DND-41 (cell line): Measurements from ENCODE around the gene ZNF581.

Experiments
- ATAC-seq: fragments of 200-7000 bp; cut with Tn5 transposase; 3 replicates; pipeline ENCODE4 v1.9.1; 2021; ENCODE audit warnings: low read depth; ENCODE audit not compliant: insufficient read depth
- DNase-seq: peaks from one replicate; pipeline ENCODE4 v3.0.0-alpha.2; 2020
- H2AFZ ChIP-seq: 2 replicates; pipeline ENCODE4 v1.6.0; 2012; ENCODE audit warnings: low read depth, low read length
- H3K27ac ChIP-seq: 2 replicates; pipeline ENCODE4 v1.5.1; 2012; ENCODE audit warnings: low read length, inconsistent platforms
- H3K27me3 ChIP-seq: fragments of 200-600 bp; sonication (generic); 2 replicates; pipeline ENCODE4 v1.6.0; 2012; ENCODE audit warnings: low read length, mild to moderate bottlenecking, inconsistent platforms; ENCODE audit not compliant: insufficient read depth, poor library complexity
- H3K36me3 ChIP-seq: 2 replicates; pipeline ENCODE4 v1.5.1; 2012; ENCODE audit warnings: low read length, inconsistent platforms; ENCODE audit not compliant: insufficient read depth
- H3K4me1 ChIP-seq: 2 replicates; pipeline ENCODE4 v1.5.1; 2012; ENCODE audit warnings: mild to moderate bottlenecking, low read length; ENCODE audit not compliant: insufficient read depth
- H3K4me2 ChIP-seq: 2 replicates; pipeline ENCODE4 v1.6.0; 2012; ENCODE audit warnings: mild to moderate bottlenecking, moderate library complexity, low read length, inconsistent platforms; ENCODE audit not compliant: insufficient read depth
- H3K4me3 ChIP-seq, 2 experiments: fragments of 200-600 bp in 1 of 2; shearing (Covaris generic) in 1 of 2; 2 replicates each; pipeline ENCODE4 v1.5.1; 2012 to 2016; ENCODE audit warnings: inconsistent platforms in 2 of 2, low read length in 2 of 2, mild to moderate bottlenecking in 2 of 2, low read depth in 1 of 2, moderate library complexity in 1 of 2
- H3K79me2 ChIP-seq: 2 replicates; pipeline ENCODE4 v1.6.0; 2012; ENCODE audit warnings: low read length, inconsistent platforms; ENCODE audit not compliant: insufficient read depth
- H3K9ac ChIP-seq: 2 replicates; pipeline ENCODE4 v1.6.0; 2012; ENCODE audit warnings: low read depth, mild to moderate bottlenecking, inconsistent platforms, low read length, moderate library complexity
- H3K9me3 ChIP-seq: 2 replicates; pipeline ENCODE4 v1.5.1; 2012; ENCODE audit warnings: low read length, moderate library complexity, mild to moderate bottlenecking, inconsistent platforms; ENCODE audit not compliant: insufficient read depth, severe bottlenecking
- H4K20me1 ChIP-seq: 2 replicates; pipeline ENCODE4 v1.6.0; 2012; ENCODE audit warnings: low read length; ENCODE audit not compliant: insufficient read depth
- EZH2 ChIP-seq: IDR thresholded peaks from 3 replicates; pipeline ENCODE4 v1.6.1; 2012; ENCODE audit warnings: borderline replicate concordance, low read depth, mild to moderate bottlenecking, moderate library complexity, low read length, inconsistent platforms; ENCODE audit not compliant: severe bottlenecking
- TF ChIP-seq, protein P1 (sequence below): IDR thresholded peaks from 2 replicates; pipeline ENCODE4 v1.5.1; 2012; ENCODE audit warnings: borderline replicate concordance, low read length, moderate library complexity, mild to moderate bottlenecking; ENCODE audit not compliant: poor library complexity, severe bottlenecking; ENCODE audit errors: extremely low read depth

The ZNF581 gene

DNA sequence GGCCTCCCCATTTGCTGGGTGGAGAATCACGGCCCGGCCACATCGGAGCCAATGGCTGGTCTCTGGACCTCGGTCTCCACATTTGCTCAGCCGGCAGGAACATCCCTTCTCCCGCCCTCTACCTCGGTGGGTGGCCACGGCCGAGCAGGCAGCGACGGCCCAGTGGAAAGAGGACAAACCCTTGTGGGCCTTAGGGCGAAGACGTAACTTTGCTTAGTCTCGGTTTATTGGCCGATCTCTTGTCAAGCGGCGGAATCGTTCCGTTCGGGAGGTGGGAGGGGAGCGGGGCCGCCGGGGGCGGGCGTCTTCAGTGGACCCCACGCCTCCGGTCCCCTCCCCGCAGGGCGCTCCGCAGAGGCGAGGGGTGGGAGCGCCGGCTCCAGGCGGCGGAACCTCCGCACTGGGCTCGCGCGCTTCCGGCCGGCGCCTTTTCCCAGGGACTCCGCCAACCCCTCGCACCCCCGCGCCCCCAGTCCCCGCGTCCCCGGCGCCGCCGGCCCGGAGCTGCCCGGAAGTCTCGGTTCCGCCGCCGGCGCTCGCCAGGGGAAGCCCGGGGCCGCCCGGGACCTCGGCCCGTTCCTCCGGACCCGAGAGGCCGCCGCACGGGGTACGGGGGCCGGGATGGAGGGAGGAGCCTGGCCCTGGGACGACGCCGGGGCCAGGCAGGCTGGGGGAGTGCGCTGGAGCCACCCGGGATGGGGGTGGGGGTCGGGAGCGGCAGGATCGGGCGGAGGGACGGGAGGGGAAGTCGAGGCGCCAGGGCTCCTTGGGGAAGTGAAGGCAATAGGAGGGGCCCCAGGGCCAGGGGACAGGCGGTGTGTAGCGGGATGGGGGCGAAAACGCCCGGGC lies 2.6 kb upstream of the ZNF581 start, which contains the start of gene ZNF580:
ZNF580 (plus strand) TSS at position 426 of the 849 bp plus-strand sequence. CDS start 1,507 bp downstream, outside the sequence.
- Histone ChIP-seq H3K36me3 (peaks cover 17% of the 10 kb centered on the region), H3K4me1 (peaks cover 78% of the 10 kb centered on the region), H3K27ac (peak within 1 kb of the TSS; percentile 89), H3K4me3 (peak within 1 kb of the TSS; percentile 98 to 99), H4K20me1 (peaks cover 25% of the 10 kb centered on the region), H3K4me2 (peak within 1 kb of the TSS; percentile 85), H3K9me3 (no peaks in the 10 kb centered on the region), H3K9ac (peak within 1 kb of the TSS; percentile 92), H3K27me3 (no peaks in the 10 kb centered on the region), H2AFZ (peak within 1 kb of the TSS; percentile 68), H3K79me2 (peaks cover 87% of the 10 kb centered on the region)
- DNase-seq (peak; percentile 74), ATAC-seq (peak; percentile 64)
- TF ChIP-seq EZH2 = no peak
- TF ChIP-seq, protein P1, sequence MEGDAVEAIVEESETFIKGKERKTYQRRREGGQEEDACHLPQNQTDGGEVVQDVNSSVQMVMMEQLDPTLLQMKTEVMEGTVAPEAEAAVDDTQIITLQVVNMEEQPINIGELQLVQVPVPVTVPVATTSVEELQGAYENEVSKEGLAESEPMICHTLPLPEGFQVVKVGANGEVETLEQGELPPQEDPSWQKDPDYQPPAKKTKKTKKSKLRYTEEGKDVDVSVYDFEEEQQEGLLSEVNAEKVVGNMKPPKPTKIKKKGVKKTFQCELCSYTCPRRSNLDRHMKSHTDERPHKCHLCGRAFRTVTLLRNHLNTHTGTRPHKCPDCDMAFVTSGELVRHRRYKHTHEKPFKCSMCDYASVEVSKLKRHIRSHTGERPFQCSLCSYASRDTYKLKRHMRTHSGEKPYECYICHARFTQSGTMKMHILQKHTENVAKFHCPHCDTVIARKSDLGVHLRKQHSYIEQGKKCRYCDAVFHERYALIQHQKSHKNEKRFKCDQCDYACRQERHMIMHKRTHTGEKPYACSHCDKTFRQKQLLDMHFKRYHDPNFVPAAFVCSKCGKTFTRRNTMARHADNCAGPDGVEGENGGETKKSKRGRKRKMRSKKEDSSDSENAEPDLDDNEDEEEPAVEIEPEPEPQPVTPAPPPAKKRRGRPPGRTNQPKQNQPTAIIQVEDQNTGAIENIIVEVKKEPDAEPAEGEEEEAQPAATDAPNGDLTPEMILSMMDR = no peak

DNA sequence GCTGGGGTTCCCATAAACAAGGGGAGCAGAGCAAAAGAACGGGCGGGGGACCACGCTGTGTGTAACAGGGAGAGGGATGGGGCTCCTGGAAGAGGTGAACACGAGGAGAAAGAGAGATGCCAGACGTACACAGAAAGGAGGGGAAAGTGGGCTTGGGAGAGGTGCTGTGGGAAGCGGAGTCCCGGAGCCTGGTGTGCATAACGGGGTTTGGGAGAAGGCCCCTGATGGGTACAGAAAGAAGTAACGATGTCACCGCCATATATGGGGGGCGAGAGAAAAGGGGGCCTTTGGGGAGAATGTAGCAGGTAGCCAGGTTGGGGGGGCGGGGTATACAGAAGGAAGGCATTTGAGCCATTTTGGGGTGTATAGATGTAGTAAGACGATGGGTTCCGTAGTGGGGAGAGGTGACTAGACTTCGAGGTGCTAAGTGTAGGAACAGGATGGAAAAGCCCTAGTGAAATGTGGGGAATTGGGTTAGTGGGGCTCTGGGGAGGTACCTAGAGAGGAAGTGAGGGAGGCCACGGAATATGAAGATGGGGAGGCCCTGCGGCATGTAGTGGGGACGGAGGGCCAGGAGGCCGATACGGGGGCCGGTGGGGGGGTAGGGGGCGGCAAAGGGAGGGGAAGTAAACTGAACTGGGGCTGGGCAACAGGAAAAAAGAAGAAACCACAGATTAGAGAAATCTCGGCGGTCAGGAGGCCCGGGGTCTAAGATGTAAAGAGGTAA lies 1.9 kb upstream of the ZNF581 start:
- Histone ChIP-seq H3K9ac (peak overlapping the region; percentile 92), H3K4me2 (peak overlapping the region; percentile 85), H3K27me3 (no peaks in the 10 kb centered on the region), H3K79me2 (peaks cover 79% of the 10 kb centered on the region), H3K4me1 (peaks cover 71% of the 10 kb centered on the region), H3K27ac (peak overlapping the region; percentile 89), H2AFZ (peak overlapping the region; percentile 68), H3K4me3 (peak overlapping the region; percentile 98 to 99), H3K9me3 (no peaks in the 10 kb centered on the region), H3K36me3 (peaks cover 18% of the 10 kb centered on the region), H4K20me1 (peaks cover 17% of the 10 kb centered on the region; the same call in 1 of the 2 replicates)
- no peak; the same call in 1 of the 3 replicates for ATAC-seq
- DNase-seq = peak; percentile 31
- TF ChIP-seq, protein P1 = no peak
- TF ChIP-seq EZH2 = no peak

DNA sequence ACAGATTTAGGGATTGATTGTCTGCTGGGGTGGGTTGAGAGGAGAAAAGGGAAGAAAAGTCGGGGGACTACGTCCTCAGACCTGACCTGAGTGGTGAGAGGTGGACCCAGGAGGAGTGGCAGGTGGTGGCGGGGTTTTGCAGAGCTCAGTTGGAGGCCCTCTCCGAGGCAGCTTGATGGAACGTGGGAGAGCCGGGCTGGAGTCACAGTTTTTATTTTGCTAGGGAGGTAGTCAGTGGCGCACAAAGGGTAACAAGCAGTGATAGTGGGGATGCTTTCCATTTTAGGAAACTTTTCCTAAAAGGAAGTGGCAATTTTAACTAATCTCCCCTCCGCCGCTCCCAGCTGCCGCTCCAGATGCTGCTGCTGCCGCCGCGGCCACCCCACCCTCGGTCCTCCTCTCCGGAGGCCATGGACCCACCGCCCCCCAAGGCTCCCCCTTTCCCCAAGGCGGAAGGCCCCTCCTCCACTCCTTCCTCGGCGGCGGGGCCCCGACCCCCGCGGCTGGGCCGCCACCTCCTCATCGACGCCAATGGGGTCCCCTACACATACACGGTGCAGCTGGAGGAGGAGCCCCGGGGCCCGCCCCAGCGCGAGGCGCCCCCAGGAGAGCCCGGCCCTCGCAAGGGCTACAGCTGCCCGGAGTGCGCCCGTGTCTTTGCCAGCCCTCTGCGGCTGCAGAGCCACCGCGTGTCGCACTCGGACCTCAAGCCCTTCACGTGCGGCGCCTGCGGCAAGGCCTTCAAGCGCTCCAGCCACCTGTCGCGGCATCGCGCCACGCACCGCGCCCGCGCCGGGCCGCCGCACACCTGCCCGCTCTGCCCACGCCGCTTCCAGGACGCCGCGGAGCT lies 1.1 kb upstream of the ZNF581 start:
- Histone ChIP-seq H3K27me3 (no peaks in the 10 kb centered on the region), H3K27ac (peak overlapping the region; percentile 89), H3K36me3 (peaks cover 18% of the 10 kb centered on the region), H3K9me3 (no peaks in the 10 kb centered on the region), H3K4me1 (peaks cover 72% of the 10 kb centered on the region), H3K4me3 (peak overlapping the region; percentile 98 to 99; a peak in 3 of 4 replicates), H3K79me2 (peaks cover 73% of the 10 kb centered on the region), H3K9ac (peak overlapping the region; percentile 92), H4K20me1 (peaks cover 17% of the 10 kb centered on the region; the same call in 1 of the 2 replicates), H2AFZ (peak overlapping the region; percentile 63), H3K4me2 (peak overlapping the region; percentile 85)
- peak; percentile 22 for ATAC-seq
- DNase-seq = peak; percentile 46
- TF ChIP-seq, protein P1 = no peak
- no peak for TF ChIP-seq EZH2
